Measurements from ENCODE around the gene SGPL1.
"Not testable (repeated sequence)": the region's sequence is repeated elsewhere in the genome, so short reads cannot be mapped to it uniquely, and the experiment has no call there.

SGPL1 gene, protein sequence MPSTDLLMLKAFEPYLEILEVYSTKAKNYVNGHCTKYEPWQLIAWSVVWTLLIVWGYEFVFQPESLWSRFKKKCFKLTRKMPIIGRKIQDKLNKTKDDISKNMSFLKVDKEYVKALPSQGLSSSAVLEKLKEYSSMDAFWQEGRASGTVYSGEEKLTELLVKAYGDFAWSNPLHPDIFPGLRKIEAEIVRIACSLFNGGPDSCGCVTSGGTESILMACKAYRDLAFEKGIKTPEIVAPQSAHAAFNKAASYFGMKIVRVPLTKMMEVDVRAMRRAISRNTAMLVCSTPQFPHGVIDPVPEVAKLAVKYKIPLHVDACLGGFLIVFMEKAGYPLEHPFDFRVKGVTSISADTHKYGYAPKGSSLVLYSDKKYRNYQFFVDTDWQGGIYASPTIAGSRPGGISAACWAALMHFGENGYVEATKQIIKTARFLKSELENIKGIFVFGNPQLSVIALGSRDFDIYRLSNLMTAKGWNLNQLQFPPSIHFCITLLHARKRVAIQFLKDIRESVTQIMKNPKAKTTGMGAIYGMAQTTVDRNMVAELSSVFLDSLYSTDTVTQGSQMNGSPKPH

DNA sequence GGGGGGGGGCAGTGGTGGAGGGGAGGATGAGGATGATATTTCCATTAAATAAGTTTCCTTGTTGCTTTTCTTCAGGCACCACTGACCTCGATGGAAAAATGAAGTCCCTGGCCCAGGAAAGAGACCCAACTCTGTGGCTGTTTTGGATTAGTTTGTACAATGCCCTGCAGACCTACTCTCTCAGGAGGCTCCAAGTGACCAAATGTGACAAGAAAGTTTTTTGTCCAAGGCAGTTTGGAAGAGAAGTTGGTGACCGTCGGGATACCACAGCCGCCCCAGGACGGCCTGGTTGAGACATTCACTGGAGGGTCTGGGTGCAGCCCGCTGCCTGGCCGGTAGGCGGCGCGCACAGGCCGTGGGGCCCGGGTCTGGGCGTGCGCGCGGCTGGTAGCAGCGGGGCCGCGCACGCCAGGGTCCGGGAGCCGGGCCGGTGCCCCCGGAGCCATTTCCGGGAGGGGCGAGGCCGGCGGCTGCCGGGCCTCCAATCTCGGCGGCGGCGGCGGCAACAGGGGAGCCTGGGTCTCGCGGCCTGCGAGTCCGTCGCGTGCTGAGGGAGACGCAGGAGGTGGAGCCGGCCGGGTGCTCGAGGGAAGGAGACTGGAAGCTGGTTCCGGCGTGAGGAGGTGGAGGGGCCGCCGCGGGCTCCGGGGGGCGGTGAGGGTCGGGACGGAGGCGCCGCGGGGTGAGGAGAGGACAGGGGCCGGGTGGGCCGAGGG, at the start of gene SGPL1:
Gene SGPL1, plus strand, starts transcription at position 445 of the 716 bp plus-strand sequence. CDS start 906 bp downstream, outside the sequence.
- Histone ChIP-seq H3K9ac (ENCODE audit: low read depth in 1 of 2, low read length in 2 of 2) (peak within 1 kb of the TSS; percentile 72 to 80), H3K36me3 (ENCODE audit: control insufficient read depth in 1 of 2, insufficient read depth in 2 of 2, low read length in 2 of 2) (peaks cover 7 to 18% of the 10 kb centered on the region in 2 donors), H3K27me3 (ENCODE audit: control insufficient read depth in 1 of 2, insufficient read depth in 2 of 2, low read length in 2 of 2) (no peaks in the 10 kb centered on the region), H3K9me3 (ENCODE audit: control insufficient read depth in 1 of 2, low read length in 2 of 2) (no peaks in the 10 kb centered on the region), H3K27ac (ENCODE audit: low read depth, low read length) (peak within 1 kb of the TSS; percentile 87), H3K4me3 (ENCODE audit: low read depth in 1 of 2, low read length in 2 of 2) (peak within 1 kb of the TSS; percentile 77 to 90), H3K4me1 (ENCODE audit: control insufficient read depth in 1 of 2, insufficient read depth in 2 of 2, low read length in 2 of 2) (peaks cover 7 to 8% of the 10 kb centered on the region in 2 donors)

DNA sequence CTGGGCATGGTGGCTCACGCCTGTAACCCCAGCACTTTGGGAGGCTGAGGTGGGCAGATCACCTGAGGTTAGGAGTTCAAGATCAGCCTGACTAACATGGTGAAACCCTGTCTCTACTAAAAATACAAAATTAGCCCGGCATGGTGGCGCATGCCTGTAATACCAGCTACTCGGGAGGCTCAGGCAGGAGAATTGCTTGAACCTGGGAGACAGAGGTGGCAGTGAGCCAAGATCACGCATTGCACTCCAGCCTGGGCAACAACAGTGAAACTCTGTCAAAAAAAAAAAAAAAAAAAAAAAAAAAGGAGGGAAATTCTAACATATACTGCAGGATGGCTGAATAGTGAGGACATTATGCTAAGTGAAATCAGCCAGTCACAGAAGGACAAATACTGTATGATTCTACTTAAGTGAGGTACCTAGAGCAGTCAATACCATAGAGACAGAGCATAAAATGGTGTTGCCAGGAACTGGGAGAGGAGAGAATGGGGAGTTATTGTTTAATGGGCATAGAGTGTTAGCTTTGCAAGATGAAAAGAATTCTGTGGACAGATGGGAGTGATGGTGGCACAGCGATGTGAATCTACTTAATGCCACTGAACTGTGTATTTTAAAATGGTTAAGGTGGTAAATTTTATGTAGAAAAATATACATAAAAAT, 47.6 kb upstream of the SGPL1 start:
- H3K36me3 ChIP-seq (ENCODE audit: control insufficient read depth in 1 of 2, insufficient read depth in 2 of 2, low read length in 2 of 2); H3K4me3 ChIP-seq (ENCODE audit: low read depth in 1 of 2, low read length in 2 of 2); H3K27ac ChIP-seq (ENCODE audit: low read depth, low read length); H3K9ac ChIP-seq (ENCODE audit: low read depth in 1 of 2, low read length in 2 of 2); H3K4me1 ChIP-seq (ENCODE audit: control insufficient read depth in 1 of 2, insufficient read depth in 2 of 2, low read length in 2 of 2); H3K27me3 ChIP-seq (ENCODE audit: control insufficient read depth in 1 of 2, insufficient read depth in 2 of 2, low read length in 2 of 2): not testable (repeated sequence)
- H3K9me3 ChIP-seq (ENCODE audit: control insufficient read depth in 1 of 2, low read length in 2 of 2) = peaks cover 5 to 10% of the 10 kb centered on the region in 2 donors

DNA sequence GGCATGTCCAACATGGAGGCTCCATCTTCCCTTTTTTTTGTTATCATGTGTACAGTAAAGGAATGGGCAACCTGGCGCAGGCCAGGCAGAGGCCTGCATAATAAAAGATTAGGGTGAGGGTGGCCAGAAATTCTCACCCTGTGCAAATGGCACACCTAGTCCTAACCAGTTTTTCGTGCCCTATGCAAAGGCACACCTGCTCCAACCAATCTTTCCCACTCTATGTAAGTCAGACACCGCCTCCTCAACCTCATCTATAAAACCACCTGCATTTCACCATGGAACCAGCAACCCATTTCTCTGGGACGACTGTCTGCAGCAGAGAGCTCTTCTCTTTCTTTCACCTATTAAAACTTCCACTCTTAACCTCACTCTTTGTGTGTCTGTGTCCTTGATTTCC, 46.6 kb upstream of the SGPL1 start:
- Histone ChIP-seq H3K9me3 (ENCODE audit: control insufficient read depth in 1 of 2, low read length in 2 of 2) (peaks cover 5 to 10% of the 10 kb centered on the region in 2 donors), H3K4me1 (ENCODE audit: control insufficient read depth in 1 of 2, insufficient read depth in 2 of 2, low read length in 2 of 2) (no peaks in the 10 kb centered on the region), H3K4me3 (ENCODE audit: low read depth in 1 of 2, low read length in 2 of 2) (no peak overlapping the region), H3K9ac (ENCODE audit: low read depth in 1 of 2, low read length in 2 of 2) (no peak overlapping the region), H3K27ac (ENCODE audit: low read depth, low read length) (no peak overlapping the region), H3K27me3 (ENCODE audit: control insufficient read depth in 1 of 2, insufficient read depth in 2 of 2, low read length in 2 of 2) (no peaks in the 10 kb centered on the region), H3K36me3 (ENCODE audit: control insufficient read depth in 1 of 2, insufficient read depth in 2 of 2, low read length in 2 of 2) (no peaks in the 10 kb centered on the region)

- peaks cover 5 to 10% of the 10 kb centered on the region in 2 donors for H3K9me3 ChIP-seq (ENCODE audit: control insufficient read depth in 1 of 2, low read length in 2 of 2)
- H3K36me3 ChIP-seq (ENCODE audit: control insufficient read depth in 1 of 2, insufficient read depth in 2 of 2, low read length in 2 of 2) = no peaks in the 10 kb centered on the region
- no peak overlapping the region for H3K27ac ChIP-seq (ENCODE audit: low read depth, low read length)
- no peak overlapping the region for H3K9ac ChIP-seq (ENCODE audit: low read depth in 1 of 2, low read length in 2 of 2)
- no peaks in the 10 kb centered on the region for H3K4me1 ChIP-seq (ENCODE audit: control insufficient read depth in 1 of 2, insufficient read depth in 2 of 2, low read length in 2 of 2)
- no peak overlapping the region for H3K4me3 ChIP-seq (ENCODE audit: low read depth in 1 of 2, low read length in 2 of 2)
- H3K27me3 ChIP-seq (ENCODE audit: control insufficient read depth in 1 of 2, insufficient read depth in 2 of 2, low read length in 2 of 2) = no peaks in the 10 kb centered on the region
Observed at GRCh38 chr10:70770001-70770400, 45.7 kb upstream of the SGPL1 start.

- H3K4me3 ChIP-seq (ENCODE audit: low read depth in 1 of 2, low read length in 2 of 2); H3K36me3 ChIP-seq (ENCODE audit: control insufficient read depth in 1 of 2, insufficient read depth in 2 of 2, low read length in 2 of 2); H3K9me3 ChIP-seq (ENCODE audit: control insufficient read depth in 1 of 2, low read length in 2 of 2); H3K4me1 ChIP-seq (ENCODE audit: control insufficient read depth in 1 of 2, insufficient read depth in 2 of 2, low read length in 2 of 2); H3K9ac ChIP-seq (ENCODE audit: low read depth in 1 of 2, low read length in 2 of 2); H3K27me3 ChIP-seq (ENCODE audit: control insufficient read depth in 1 of 2, insufficient read depth in 2 of 2, low read length in 2 of 2); H3K27ac ChIP-seq (ENCODE audit: low read depth, low read length): not testable (repeated sequence)
Observed at GRCh38 chr10:70770516-70770915, 45.2 kb upstream of the SGPL1 start.

DNA sequence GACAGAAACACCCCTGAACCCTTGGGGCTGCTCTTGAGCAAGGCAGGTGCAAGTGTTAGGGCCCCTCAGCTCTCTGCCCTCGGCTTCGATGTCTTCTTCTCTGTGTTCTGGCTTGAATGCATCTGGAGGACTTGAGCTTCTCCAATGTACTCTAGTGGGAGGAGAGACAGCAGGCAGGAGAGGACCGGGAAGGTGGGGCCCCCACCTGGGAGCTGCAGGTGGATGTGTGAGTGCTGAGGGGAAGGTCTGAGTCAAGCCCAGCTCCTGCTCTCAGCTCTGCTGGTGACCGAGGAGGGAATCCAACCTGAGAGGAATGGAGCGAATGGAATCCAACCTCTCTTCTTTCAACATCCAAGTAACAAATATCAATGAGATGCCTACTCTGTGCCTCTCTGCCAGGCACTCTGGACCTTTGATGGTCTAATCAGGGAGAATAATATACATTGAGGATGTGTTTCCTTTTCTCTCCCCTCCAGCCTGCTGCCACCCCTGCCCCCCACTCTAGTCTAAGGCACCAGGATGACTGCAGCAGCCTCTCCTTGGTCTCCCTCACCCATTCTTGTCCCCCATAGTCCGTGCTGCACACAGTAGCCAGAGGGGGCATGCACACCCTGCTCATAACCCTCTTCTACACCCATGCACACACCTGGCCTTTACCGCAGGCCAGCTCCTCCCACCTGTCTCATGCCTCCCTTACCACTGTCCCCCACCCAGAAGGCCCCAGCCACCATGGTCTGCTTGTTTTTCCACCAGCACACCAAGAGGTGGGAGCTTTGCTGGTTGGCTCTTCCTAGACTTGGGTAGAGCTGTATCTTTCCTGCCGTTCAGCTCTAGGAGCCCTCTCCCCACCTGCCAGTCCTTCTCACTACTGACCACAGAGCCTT, 44.2 kb upstream of the SGPL1 start:
- Histone ChIP-seq H3K36me3 (ENCODE audit: control insufficient read depth in 1 of 2, insufficient read depth in 2 of 2, low read length in 2 of 2) (no peaks in the 10 kb centered on the region), H3K27me3 (ENCODE audit: control insufficient read depth in 1 of 2, insufficient read depth in 2 of 2, low read length in 2 of 2) (no peaks in the 10 kb centered on the region), H3K9ac (ENCODE audit: low read depth in 1 of 2, low read length in 2 of 2) (no peak overlapping the region), H3K4me3 (ENCODE audit: low read depth in 1 of 2, low read length in 2 of 2) (no peak overlapping the region), H3K9me3 (ENCODE audit: control insufficient read depth in 1 of 2, low read length in 2 of 2) (no peaks in the 10 kb centered on the region), H3K4me1 (ENCODE audit: control insufficient read depth in 1 of 2, insufficient read depth in 2 of 2, low read length in 2 of 2) (no peaks in the 10 kb centered on the region), H3K27ac (ENCODE audit: low read depth, low read length) (no peak overlapping the region)

DNA sequence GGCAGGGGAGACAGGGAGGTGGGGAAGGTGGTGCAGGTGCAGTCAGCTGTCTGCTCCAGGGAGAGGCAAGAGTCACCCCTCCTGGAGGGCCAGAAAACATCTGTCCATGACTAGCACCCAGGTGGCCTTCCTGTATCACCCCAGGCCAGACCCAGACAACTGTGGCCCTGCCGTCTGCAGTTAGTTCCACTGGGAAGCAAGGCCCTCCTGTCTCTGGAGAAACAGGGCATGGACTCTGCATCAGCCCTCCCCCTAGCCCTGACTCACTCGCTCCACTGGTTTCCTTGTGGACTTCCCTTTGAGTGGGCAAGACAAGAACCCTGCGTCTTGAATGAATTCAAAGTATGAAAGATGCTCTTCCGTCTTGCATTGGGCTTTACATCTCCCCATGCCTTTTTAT, 43.1 kb upstream of the SGPL1 start:
- Histone ChIP-seq H3K9me3 (ENCODE audit: control insufficient read depth in 1 of 2, low read length in 2 of 2) (no peaks in the 10 kb centered on the region), H3K27me3 (ENCODE audit: control insufficient read depth in 1 of 2, insufficient read depth in 2 of 2, low read length in 2 of 2) (no peaks in the 10 kb centered on the region), H3K9ac (ENCODE audit: low read depth in 1 of 2, low read length in 2 of 2) (no peak overlapping the region), H3K27ac (ENCODE audit: low read depth, low read length) (no peak overlapping the region), H3K4me3 (ENCODE audit: low read depth in 1 of 2, low read length in 2 of 2) (no peak overlapping the region), H3K4me1 (ENCODE audit: control insufficient read depth in 1 of 2, insufficient read depth in 2 of 2, low read length in 2 of 2) (no peaks in the 10 kb centered on the region), H3K36me3 (ENCODE audit: control insufficient read depth in 1 of 2, insufficient read depth in 2 of 2, low read length in 2 of 2) (no peaks in the 10 kb centered on the region)

DNA sequence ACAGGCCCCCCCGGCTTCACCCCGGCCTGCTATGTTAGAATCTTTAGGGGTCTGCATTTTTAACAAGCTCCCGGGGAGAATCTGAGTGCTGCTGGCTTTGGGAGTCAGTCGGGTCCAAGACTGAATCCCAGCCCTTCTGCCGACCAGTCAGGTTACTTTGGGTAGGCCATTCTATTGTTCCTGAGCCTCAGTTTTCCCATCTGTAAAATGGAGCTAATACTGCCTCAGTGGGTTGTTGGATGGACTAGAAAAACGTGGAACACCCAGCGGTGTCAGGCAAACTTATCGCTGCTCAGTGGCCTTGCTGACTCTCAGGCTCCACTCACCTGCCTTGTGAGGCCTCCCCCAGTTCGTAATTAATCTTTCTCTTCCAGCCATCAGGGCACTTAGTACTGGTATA, 42.3 kb upstream of the SGPL1 start:
- Histone ChIP-seq H3K27me3 (ENCODE audit: control insufficient read depth in 1 of 2, insufficient read depth in 2 of 2, low read length in 2 of 2) (no peaks in the 10 kb centered on the region), H3K9ac (ENCODE audit: low read depth in 1 of 2, low read length in 2 of 2) (no peak overlapping the region), H3K9me3 (ENCODE audit: control insufficient read depth in 1 of 2, low read length in 2 of 2) (no peaks in the 10 kb centered on the region), H3K36me3 (ENCODE audit: control insufficient read depth in 1 of 2, insufficient read depth in 2 of 2, low read length in 2 of 2) (no peaks in the 10 kb centered on the region), H3K27ac (ENCODE audit: low read depth, low read length) (no peak overlapping the region), H3K4me1 (ENCODE audit: control insufficient read depth in 1 of 2, insufficient read depth in 2 of 2, low read length in 2 of 2) (no peaks in the 10 kb centered on the region), H3K4me3 (ENCODE audit: low read depth in 1 of 2, low read length in 2 of 2) (no peak overlapping the region)

DNA sequence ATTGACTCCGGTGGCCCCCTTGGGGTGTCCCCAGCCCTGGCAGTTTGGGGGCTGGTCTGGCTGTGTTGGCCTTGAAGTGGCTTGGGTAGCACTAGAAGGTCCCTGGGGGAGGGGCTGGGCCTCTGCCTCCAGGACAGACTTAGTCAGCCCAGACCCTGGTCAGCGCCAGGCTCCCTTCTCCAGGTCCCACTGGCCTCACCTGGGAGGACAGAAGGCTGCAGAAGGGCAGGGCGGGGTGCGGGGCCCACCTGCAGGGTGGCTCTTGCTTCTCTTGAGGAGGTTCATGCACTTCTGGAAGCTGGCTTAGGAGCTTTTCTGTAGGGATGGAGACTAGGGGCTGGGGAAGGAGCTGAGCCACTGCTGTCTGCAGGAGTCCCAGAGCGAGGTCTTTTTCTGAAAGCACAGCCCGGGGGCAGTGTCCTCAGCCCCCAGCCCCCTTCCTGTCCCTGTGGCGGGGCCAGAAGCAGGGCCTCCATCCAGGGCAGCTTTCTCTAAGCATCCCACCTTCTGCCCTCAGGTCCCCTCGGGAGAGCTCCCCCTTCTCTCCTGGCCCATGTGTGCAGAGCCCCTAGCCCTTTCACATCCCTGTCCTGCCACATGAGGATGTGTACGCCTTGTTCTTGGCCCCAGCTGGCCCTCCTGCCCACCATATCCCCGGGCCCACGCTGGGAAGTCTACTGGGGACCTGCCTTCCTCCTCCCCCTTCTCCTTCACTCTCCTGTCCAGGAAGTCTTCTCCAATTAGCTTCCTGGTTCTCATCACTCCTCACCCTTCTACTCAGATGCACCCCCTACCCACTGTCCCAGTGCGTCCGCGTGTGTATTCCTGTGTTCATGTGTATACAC, 41.6 kb upstream of the SGPL1 start:
- Histone ChIP-seq H3K36me3 (ENCODE audit: control insufficient read depth in 1 of 2, insufficient read depth in 2 of 2, low read length in 2 of 2) (no peaks in the 10 kb centered on the region), H3K4me1 (ENCODE audit: control insufficient read depth in 1 of 2, insufficient read depth in 2 of 2, low read length in 2 of 2) (no peaks in the 10 kb centered on the region), H3K4me3 (ENCODE audit: low read depth in 1 of 2, low read length in 2 of 2) (no peak overlapping the region), H3K9ac (ENCODE audit: low read depth in 1 of 2, low read length in 2 of 2) (no peak overlapping the region), H3K27me3 (ENCODE audit: control insufficient read depth in 1 of 2, insufficient read depth in 2 of 2, low read length in 2 of 2) (no peaks in the 10 kb centered on the region), H3K9me3 (ENCODE audit: control insufficient read depth in 1 of 2, low read length in 2 of 2) (no peaks in the 10 kb centered on the region), H3K27ac (ENCODE audit: low read depth, low read length) (no peak overlapping the region)

Data from duodenal mucosa (tissue), 2 donors.